Left colon (tissue), 2 donors: Measurements from ENCODE around the gene PLD1. TPM values are rescaled to one million over a fixed set of nuclear protein-coding genes. Genes with fewer than 3 reads are reported as not detected.
A peak's percentile ranks its signal among the peaks of the same experiment; 100 is the strongest.

ENCODE experiments used
- ATAC-seq: fragments of 200-7000 bp; cut with Tn5 transposase; one replicate; pipeline ENCODE4 v1.9.1; 2020; ENCODE audit warnings: mild to moderate bottlenecking, moderate library complexity
- DNase-seq, 2 donors: peaks; one replicate each; pipeline ENCODE4 v3.0.0-alpha.2; 2020
- intact Hi-C, 2 donors: fragments of 100-400 bp; cut with DNase I in 1 of 2; cut with micrococcal nuclease in 1 of 2; formaldehyde crosslinking; loops; one replicate each; pipeline versions ENCODE4 v1.11.2 to v1.14.0; 2022; cut with DNase I, micrococcal nuclease
- total RNA-seq, 2 donors: library from RNA; stranded (reverse); fragmentation: NEBNext Ultra II Directional; extraction: Animal tissue kit (Norgen Biotek cat#: 25700); gene quantifications; one replicate each; pipeline ENCODE4 v1.2.1, GENCODE V29; 2021
- donor health status: DM: no; HTN: no; CAD: no.
- donor health status: DM: yes; HTN: yes; CAD: no.

PLD1 gene
- total RNA-seq, 2 donors from 2014 or later: 79.7 to 109 TPM

GRCh38 chr3:171804618-171805389, 5.5 kb downstream of the PLD1 start:
- intact Hi-C loops: no loop called here
- DNase-seq: no peak
- no peak for ATAC-seq

GRCh38 chr3:171803044-171803443, 7.2 kb downstream of the PLD1 start:
- ATAC-seq (no peak), DNase-seq (no peak)
- intact Hi-C loops: no loop called here

DNA sequence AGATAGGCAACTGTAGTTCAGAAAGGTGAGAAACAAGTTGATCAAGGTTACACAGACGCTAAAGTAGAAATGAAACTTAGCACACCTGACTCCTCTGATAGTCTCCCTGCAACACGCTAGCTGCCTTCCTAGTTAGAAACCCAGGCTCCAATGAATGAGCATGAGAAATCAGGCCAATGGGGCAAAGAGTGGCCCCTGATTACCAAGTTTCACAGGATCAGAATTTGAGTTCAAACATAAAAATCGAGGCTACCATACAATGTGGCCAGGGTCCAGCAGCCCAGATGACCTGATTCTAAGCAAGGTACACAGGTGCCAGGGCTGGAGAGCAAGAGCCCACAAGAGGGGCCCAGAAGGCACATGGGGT, 7.7 kb downstream of the PLD1 start:
- DNase-seq (no peak), ATAC-seq (peak; percentile 29)
- intact Hi-C loops: no loop called here

- ATAC-seq: peak; percentile 38
- DNase-seq: no peak
- intact Hi-C loops: no loop called here
Measured at GRCh38 chr3:171801738-171802589, 8.3 kb downstream of the PLD1 start.

DNA sequence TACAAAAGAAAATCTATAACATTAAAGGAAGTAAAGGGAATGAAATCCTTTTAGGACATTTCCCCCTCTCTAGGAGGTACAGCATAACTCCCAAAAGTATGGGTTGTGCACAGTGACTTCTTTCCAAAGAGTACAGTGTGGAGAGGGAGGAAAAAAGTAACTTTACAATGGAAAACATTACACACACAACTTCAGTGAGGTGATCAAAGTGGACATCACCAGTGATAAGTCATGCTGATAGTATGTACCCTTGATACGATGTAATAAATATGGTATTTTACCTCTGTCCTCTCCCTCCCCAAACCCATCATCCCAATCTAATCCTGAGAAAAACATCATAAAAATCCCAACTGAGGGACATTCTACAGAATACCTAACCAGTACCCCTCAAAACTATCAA, 10.8 kb downstream of the PLD1 start:
- no peak for DNase-seq
- intact Hi-C loops: no loop called here
- ATAC-seq: no peak

- no peak for ATAC-seq
Measured at GRCh38 chr3:171797873-171798272, 12.4 kb downstream of the PLD1 start.

DNA sequence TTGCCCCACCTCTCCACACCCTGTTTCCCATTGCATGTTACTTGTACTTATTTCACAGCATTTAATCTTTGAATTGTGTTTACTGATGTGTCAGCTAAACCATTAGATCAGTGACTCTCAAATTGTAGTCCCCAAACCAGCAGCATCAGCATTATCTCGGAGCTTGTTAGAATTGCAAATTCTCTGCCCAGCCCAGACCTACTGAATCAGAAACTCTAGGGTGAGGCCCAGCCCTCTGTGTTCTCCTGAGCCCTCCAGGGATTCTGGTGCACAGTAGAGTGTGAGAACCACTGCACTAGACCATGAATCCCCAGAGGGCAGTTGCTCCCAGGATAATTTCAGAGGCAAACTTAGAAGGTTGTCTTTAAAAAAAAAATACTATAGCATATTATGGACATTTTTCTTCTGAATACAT, 13.0 kb downstream of the PLD1 start:
- intact Hi-C loops: no loop called here
- ATAC-seq: peak; percentile 31

More at GRCh38 chr3:171797873-171798272, 12.4 kb downstream of the PLD1 start:
- intact Hi-C loops: no loop called here
- DNase-seq: no peak

DNA sequence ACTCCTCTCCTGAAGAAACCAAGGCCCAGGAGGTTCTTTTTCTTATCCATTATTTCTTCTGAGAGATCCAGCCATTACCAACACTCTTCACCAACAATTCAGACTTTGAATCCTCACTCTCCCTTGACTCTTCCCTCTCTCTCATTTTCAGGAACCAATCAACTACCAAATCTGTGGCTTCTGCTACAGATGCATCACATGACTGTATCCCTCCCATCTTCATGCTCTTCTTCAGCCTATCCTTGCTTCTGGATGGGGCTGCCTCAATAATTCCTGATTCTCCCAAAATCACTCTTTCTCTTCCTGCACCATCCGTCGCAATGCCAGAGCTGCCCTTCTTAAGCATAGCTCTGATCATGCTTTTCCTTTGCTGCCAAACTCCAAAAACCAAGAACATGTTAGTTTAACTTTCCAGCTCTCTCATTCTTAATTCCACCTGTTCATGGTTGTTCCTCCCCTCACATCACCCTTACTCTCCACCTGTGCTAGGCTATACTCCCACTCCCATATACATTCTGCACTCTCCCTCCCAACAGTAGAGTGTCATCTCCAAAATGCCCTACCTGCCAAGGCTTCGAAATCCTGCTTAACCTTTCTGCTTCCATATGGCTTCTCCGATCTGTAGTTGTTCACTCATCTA, 13.5 kb downstream of the PLD1 start:
- ATAC-seq (no peak), DNase-seq (no peak)
- intact Hi-C loops: no loop called here

More for the DNA sequence above, 13.0 kb downstream of the PLD1 start:
- DNase-seq: no peak

DNA sequence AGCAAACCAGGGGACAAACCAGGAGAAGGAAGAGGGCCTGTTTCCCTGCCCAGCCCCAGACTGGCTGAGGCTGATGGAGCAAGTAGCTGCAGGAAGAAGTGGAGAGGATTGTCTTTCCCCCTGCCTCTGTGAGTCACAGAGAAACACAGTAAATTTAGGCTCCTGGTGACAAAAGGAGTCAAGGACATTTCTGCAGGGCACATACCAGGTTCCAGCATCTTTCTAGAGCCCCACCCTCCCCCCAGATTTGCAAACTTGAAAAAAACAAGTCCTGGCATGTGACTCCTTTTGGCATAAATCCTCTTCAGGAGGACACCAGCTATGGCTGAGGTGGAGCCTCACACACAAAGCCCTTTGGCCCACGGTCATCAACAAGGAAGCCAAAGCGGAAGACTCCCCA, 17.8 kb downstream of the PLD1 start:
- no peak for DNase-seq
- intact Hi-C loops: no loop called here
- no peak for ATAC-seq

GRCh38 chr3:171791692-171792076, 18.6 kb downstream of the PLD1 start:
- DNase-seq: no peak
- peak; percentile 48 for ATAC-seq
- intact Hi-C loops: no loop called here

GRCh38 chr3:171790898-171791691, 19.2 kb downstream of the PLD1 start:
- no peak for ATAC-seq
- intact Hi-C loops: no loop called here
- no peak for DNase-seq

DNA sequence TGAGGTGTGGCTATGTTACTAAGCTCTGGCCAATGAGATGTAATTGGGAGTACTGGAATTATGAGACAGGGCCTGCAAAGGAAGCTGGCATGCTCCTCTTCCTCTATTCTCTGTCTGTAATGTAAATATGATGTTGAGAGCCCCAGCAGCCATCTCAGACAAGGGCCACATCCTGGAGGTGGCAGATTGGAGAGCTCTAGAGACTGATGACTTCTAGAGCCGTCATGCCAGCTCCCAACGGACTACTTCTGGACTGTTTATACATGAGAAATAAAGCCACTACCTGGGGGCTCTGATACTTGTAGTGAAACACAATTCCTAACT, 19.7 kb downstream of the PLD1 start:
- DNase-seq (no peak), ATAC-seq (no peak)
- intact Hi-C loops: no loop called here

- no peak for ATAC-seq
- no peak for DNase-seq
- intact Hi-C loops: no loop called here
Measured at GRCh38 chr3:171789759-171790505, 20.4 kb downstream of the PLD1 start.

- DNase-seq (no peak), ATAC-seq (peak; percentile 64)
- intact Hi-C loops: no loop called here
Measured at GRCh38 chr3:171788546-171789351, 21.5 kb downstream of the PLD1 start.

DNA sequence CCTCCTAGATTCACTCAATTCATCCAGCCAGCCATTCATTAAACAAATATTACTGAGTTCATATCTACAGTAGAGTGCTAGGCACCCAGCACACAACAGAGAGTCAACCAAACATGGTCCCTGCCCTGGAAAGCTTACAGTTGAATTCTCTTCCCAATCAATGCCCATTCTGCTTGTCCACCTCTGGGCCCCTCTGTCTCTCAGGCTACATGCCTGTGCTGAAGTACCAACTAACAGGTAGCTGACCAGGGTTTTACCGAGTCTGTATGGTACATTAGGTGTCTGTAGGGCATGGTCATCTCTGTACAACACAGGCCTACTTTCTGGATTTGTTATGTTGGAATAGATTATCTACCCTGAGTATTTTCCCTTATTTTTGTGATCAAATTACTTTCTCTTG, 23.3 kb downstream of the PLD1 start:
- ATAC-seq: no peak

DNA sequence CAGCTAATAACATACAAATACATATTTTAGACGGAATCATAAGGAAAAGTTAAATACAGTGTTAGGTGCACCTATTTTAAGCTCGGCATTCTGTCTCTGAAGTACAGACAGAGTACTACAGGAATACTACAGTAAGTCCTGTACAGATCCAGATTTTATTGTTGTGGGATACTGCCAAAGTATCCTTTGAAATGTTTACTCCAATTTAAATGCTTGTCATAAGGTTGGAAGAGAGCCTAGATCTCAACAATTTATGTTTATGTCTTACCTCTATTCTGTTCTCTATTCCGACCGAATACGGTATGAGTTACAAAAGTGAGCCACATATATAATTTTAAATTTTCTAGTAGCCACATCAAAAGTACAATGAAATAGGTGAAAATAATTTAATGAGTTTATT, 25.3 kb downstream of the PLD1 start:
- peak; percentile 62 for ATAC-seq
- intact Hi-C loops: no loop called here

More for the DNA sequence above, 23.3 kb downstream of the PLD1 start:
- intact Hi-C loops: no loop called here
- DNase-seq: no peak

GRCh38 chr3:171784387-171784786, 25.9 kb downstream of the PLD1 start:
- ATAC-seq (no peak), DNase-seq (no peak)
- intact Hi-C loops: no loop called here

More for the DNA sequence above, 25.3 kb downstream of the PLD1 start:
- DNase-seq: no peak

GRCh38 chr3:171783626-171784025, 26.7 kb downstream of the PLD1 start:
- DNase-seq (no peak), ATAC-seq (no peak)
- intact Hi-C loops: no loop called here
